PFSK-1 (cell line): ENCODE data around the gene ZBTB43.

ENCODE experiments used
- POLR2AphosphoS5 ChIP-seq: IDR thresholded peaks from 2 replicates; pipeline ENCODE4 v1.6.1; 2012; ENCODE audit warnings: low read depth, mild to moderate bottlenecking, control low read depth, low read length, moderate library complexity
- REST ChIP-seq, 2 experiments: IDR thresholded peaks; 2 replicates each; pipeline versions ENCODE4 v1.6.1 to v1.8.0; 2011 to 2012; ENCODE audit warnings: low read depth in 2 of 2, low read length in 2 of 2, control low read depth in 1 of 2, inconsistent platforms in 1 of 2, mild to moderate bottlenecking in 1 of 2, moderate library complexity in 1 of 2; ENCODE audit not compliant: insufficient read depth in 1 of 2
- SIN3A ChIP-seq: IDR thresholded peaks from 2 replicates; pipeline ENCODE4 v1.6.1; 2012; ENCODE audit warnings: mild to moderate bottlenecking, low read length, moderate library complexity, borderline replicate concordance; ENCODE audit not compliant: insufficient read depth
- TAF1 ChIP-seq: IDR thresholded peaks from 2 replicates; pipeline ENCODE4 v1.6.1; 2012; ENCODE audit warnings: low read length, control low read depth, borderline replicate concordance; ENCODE audit not compliant: insufficient read depth

- TF ChIP-seq REST (IDR thresholded peaks at IDR 0.05; ENCODE audit: insufficient read depth in 1 of 2, low read depth in 2 of 2, low read length in 2 of 2) (no peak), SIN3A (no peak), TAF1 (no peak), POLR2AphosphoS5 (no peak)
Measured at GRCh38 chr9:126819482-126819881, 14.6 kb downstream of the ZBTB43 start.
